Astrocyte (in vitro differentiated cells and primary cell): Measurements from ENCODE around the gene JAZF1.

Experiments used
- CTCF ChIP-seq: IDR thresholded peaks from 2 replicates; pipeline ENCODE4 v1.5.1; 2011; ENCODE audit warnings: low read depth, mild to moderate bottlenecking, inconsistent platforms, low read length, moderate library complexity; ENCODE audit not compliant: insufficient read depth
- EZH2 ChIP-seq: IDR thresholded peaks from 2 replicates; pipeline ENCODE4 v1.6.1; 2012; ENCODE audit warnings: mild to moderate bottlenecking, low read length, inconsistent platforms; ENCODE audit not compliant: insufficient read depth

GRCh38 chr7:28219793-28220192, 39.2 kb upstream of the JAZF1 start:
- TF ChIP-seq EZH2 (no peak), CTCF (no peak)
